Smooth muscle cell (in vitro differentiated cells): ENCODE results near the gene THBS2. TPM values are rescaled to one million over a fixed set of nuclear protein-coding genes. Genes with fewer than 3 reads are reported as not detected.
A peak's percentile ranks its signal among the peaks of the same experiment; 100 is the strongest.

Experiments
- DNase-seq: peaks from one replicate; lab custom pipeline; 2025; ENCODE audit not compliant: unreplicated experiment; lab: John Stamatoyannopoulos, UW
- H2AFZ ChIP-seq: fragments of 200-600 bp; sonication (generic); 2 replicates; pipeline ENCODE4 v1.6.0; 2016; ENCODE audit warnings: antibody characterized with exemption, low read depth, mild to moderate bottlenecking
- H3F3A ChIP-seq: fragments of 200-600 bp; sonication (generic); 2 replicates; pipeline ENCODE4 v1.6.0; 2017; ENCODE audit warnings: antibody characterized with exemption, low read depth
- H3K27ac ChIP-seq: fragments of 200-600 bp; sonication (generic); 2 replicates; pipeline ENCODE4 v1.5.1; 2016; ENCODE audit warnings: low read depth, mild to moderate bottlenecking
- H3K27me3 ChIP-seq: fragments of 200-600 bp; sonication (generic); 2 replicates; pipeline ENCODE4 v1.6.1; 2016; ENCODE audit warnings: low read depth, mild to moderate bottlenecking
- H3K36me3 ChIP-seq: fragments of 200-600 bp; sonication (generic); 2 replicates; pipeline ENCODE4 v1.5.1; 2016; ENCODE audit warnings: low read depth
- H3K4me1 ChIP-seq: fragments of 200-600 bp; sonication (generic); 2 replicates; pipeline ENCODE4 v1.5.1; 2016; ENCODE audit warnings: low read depth
- H3K4me2 ChIP-seq: fragments of 200-600 bp; sonication (generic); 2 replicates; pipeline ENCODE4 v1.6.0; 2016; ENCODE audit warnings: mild to moderate bottlenecking
- H3K4me3 ChIP-seq: fragments of 200-600 bp; sonication (generic); 2 replicates; pipeline ENCODE4 v1.5.1; 2016; ENCODE audit warnings: mild to moderate bottlenecking
- H3K79me2 ChIP-seq: fragments of 200-600 bp; sonication (generic); 2 replicates; pipeline ENCODE4 v1.6.0; 2016; ENCODE audit warnings: low read depth, mild to moderate bottlenecking
- H3K9ac ChIP-seq: fragments of 200-600 bp; sonication (generic); 2 replicates; pipeline ENCODE4 v1.6.0; 2016; ENCODE audit warnings: low read depth
- H3K9me3 ChIP-seq: fragments of 200-600 bp; sonication (generic); replicated peaks from 2 replicates; pipeline ENCODE4 v1.5.1; 2016; ENCODE audit warnings: low read depth
- H4K20me1 ChIP-seq: fragments of 200-600 bp; sonication (generic); 2 replicates; pipeline ENCODE4 v1.6.0; 2016; ENCODE audit warnings: low read depth
- WGBS: methylation state at CpG from one replicate; pipeline ENCODE4 v1.1.7; 2016; ENCODE audit warnings: low lambda C conversion rate; 5-methylcytosine and 5-hydroxymethylcytosine counted together
- polyA plus RNA-seq: library from polyadenylated mRNA; unstranded; fragments of >200 nt; fragmentation: Nextera tagmentation; extraction: Ambion mirVana; gene quantifications from 2 replicates; pipeline ENCODE4 v1.2.1, GENCODE V29; 2016
- total RNA-seq: library from RNA; depleted of rRNA; stranded (reverse); fragments of >200 nt; gene quantifications from 2 replicates; pipeline ENCODE4 v1.2.3, GENCODE V29; 2014
- TF ChIP-seq, protein P1 (sequence below): fragments of 200-600 bp; sonication (generic); IDR thresholded peaks from 2 replicates; pipeline ENCODE4 v1.5.1; 2017; ENCODE audit warnings: borderline replicate concordance, mild to moderate bottlenecking, antibody characterized with exemption; ENCODE audit not compliant: insufficient read depth, poor library complexity, severe bottlenecking

The THBS2 gene
- total and polyA plus RNA-seq, 2 experiments from 2014 or later = 10.1 to 13.9 TPM

DNA sequence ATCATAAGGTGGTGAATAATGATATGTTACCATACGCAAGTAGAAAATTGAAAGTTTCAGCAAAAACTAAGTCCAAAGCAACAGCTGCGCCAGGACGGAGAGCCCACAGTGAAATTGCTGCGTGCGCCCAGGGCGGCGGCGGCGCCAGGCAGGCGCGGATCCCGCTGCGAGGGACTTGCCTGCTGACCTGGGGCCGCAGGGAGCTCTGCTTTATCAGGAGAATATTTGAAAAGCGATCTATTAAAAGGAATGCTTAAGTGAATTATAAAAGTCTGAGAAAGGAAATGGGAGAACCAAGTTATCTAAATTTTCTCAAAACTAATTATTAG lies 85.4 kb downstream of the THBS2 start:
- peak overlapping the region; percentile 57 for H3K4me2 ChIP-seq
- H3K36me3 ChIP-seq = no peaks in the 10 kb centered on the region
- H3K79me2 ChIP-seq = no peaks in the 10 kb centered on the region
- peak overlapping the region; percentile 74 for H3K9ac ChIP-seq
- peaks cover 3% of the 10 kb centered on the region for H3F3A ChIP-seq
- WGBS = 94% methylated on average over 15 of the region's 15 CpGs
- DNase-seq = no peak
- peaks cover 3% of the 10 kb centered on the region for H3K4me1 ChIP-seq
- no peaks in the 10 kb centered on the region for H3K27me3 ChIP-seq
- TF ChIP-seq, protein P1, sequence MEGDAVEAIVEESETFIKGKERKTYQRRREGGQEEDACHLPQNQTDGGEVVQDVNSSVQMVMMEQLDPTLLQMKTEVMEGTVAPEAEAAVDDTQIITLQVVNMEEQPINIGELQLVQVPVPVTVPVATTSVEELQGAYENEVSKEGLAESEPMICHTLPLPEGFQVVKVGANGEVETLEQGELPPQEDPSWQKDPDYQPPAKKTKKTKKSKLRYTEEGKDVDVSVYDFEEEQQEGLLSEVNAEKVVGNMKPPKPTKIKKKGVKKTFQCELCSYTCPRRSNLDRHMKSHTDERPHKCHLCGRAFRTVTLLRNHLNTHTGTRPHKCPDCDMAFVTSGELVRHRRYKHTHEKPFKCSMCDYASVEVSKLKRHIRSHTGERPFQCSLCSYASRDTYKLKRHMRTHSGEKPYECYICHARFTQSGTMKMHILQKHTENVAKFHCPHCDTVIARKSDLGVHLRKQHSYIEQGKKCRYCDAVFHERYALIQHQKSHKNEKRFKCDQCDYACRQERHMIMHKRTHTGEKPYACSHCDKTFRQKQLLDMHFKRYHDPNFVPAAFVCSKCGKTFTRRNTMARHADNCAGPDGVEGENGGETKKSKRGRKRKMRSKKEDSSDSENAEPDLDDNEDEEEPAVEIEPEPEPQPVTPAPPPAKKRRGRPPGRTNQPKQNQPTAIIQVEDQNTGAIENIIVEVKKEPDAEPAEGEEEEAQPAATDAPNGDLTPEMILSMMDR = no peak
- no peaks in the 10 kb centered on the region for H4K20me1 ChIP-seq
- no peak overlapping the region for H3K4me3 ChIP-seq
- H2AFZ ChIP-seq = no peak overlapping the region
- no peaks in the 10 kb centered on the region for H3K9me3 ChIP-seq
- H3K27ac ChIP-seq = peak overlapping the region; percentile 98

DNA sequence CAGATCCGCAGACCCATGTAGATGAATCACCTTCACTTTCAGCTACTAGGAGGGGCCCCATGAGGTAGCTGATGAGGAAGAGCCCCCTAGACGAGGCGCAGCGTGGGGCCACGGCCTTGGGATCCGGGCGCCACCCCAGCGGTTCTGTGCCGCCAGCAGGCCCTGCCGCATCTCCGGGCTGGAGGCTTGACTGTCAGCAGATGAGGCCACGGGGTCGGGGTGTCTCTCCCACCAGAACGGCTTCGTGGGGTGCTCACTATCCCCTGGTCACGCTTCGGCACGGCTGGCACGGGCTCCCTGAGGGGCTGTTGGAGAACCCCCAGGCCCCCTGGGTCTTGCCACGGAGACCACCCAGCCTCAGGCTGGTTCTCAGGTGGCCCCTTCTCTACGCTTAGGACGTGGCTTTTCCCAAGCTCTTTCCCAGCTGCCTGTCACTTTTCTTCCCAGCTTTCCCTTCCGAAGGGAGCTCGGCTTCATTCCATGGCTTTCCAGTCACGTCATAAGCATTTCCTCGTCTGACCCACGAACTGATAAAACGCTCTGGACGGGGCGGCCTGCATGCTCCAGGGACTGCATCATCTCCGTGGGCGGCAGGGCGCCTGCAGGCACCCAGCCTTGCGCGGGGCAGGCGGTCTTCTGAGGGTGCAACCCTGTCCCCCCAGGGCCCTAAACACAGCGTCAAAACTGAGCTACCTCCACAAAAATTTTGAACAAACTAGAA lies 85.9 kb downstream of the THBS2 start:
- H2AFZ ChIP-seq = no peak overlapping the region
- WGBS = 42% methylated on average over 37 of the region's 37 CpGs
- no peak for DNase-seq
- no peaks in the 10 kb centered on the region for H3K27me3 ChIP-seq
- TF ChIP-seq, protein P1 = no peak
- peak overlapping the region; percentile 86 for H3K9ac ChIP-seq
- no peaks in the 10 kb centered on the region for H4K20me1 ChIP-seq
- H3K4me1 ChIP-seq = peaks cover 2% of the 10 kb centered on the region
- H3K36me3 ChIP-seq = no peaks in the 10 kb centered on the region
- H3F3A ChIP-seq = peaks cover 3% of the 10 kb centered on the region
- H3K27ac ChIP-seq = peak overlapping the region; percentile 98
- H3K79me2 ChIP-seq = no peaks in the 10 kb centered on the region
- peak overlapping the region; percentile 57 for H3K4me2 ChIP-seq
- H3K4me3 ChIP-seq = no peak overlapping the region
- no peaks in the 10 kb centered on the region for H3K9me3 ChIP-seq

DNA sequence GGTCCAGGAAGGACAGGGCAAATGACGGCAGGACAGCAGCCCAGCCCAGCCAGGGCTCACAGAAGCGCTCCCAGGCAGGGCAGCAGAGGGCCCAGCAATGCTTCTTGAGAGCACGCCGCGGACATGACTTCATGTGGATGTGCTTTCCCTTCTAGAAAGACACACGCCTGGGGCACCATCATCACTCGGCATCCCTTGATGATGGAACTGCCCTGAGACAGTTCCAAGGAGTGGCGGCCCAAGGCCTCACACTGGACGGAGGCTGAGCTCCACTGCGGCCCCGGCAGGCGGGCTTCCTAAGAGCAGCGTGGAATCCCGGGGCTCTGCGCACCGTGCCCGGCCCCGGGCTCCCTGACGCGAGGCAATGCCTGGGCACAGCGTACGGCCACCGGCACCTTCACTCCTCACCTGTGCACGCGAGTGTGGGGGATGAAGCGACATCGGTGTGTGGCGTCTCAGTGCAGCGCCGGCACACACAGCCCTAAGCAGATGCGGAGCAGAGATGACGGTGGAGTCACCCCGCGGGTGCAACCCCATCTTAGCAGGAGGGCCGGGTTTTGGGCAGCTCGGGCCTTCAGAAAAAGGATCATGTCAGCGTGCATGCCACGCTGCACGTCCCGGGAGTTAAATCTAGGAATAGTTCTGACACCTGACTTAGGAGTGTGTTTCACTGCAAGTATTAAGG lies 86.6 kb downstream of the THBS2 start:
- peaks cover 3% of the 10 kb centered on the region for H3F3A ChIP-seq
- H3K4me2 ChIP-seq = peak overlapping the region; percentile 43
- no peak for DNase-seq
- H3K27me3 ChIP-seq = no peaks in the 10 kb centered on the region
- peak overlapping the region; percentile 86 for H3K9ac ChIP-seq
- peak overlapping the region; percentile 98 for H3K27ac ChIP-seq
- no peaks in the 10 kb centered on the region for H3K9me3 ChIP-seq
- no peaks in the 10 kb centered on the region for H3K36me3 ChIP-seq
- H3K79me2 ChIP-seq = no peaks in the 10 kb centered on the region
- 92% methylated on average over 38 of the region's 40 CpGs for WGBS
- TF ChIP-seq, protein P1 = no peak
- no peak overlapping the region for H2AFZ ChIP-seq
- H4K20me1 ChIP-seq = no peaks in the 10 kb centered on the region
- no peak overlapping the region for H3K4me3 ChIP-seq
- H3K4me1 ChIP-seq = no peaks in the 10 kb centered on the region
